BJ (cell line): ENCODE data around the gene GPA33. TPM values are rescaled to one million over a fixed set of nuclear protein-coding genes. Genes with fewer than 3 reads are reported as not detected.

Experiments
- CTCF ChIA-PET: fragments of 350-600 bp; formaldehyde crosslinking; extraction: SDS; loops from one replicate; lab custom pipeline; 2021; ENCODE audit warnings: antibody characterized with exemption, inconsistent platforms; lab: Yijun Ruan, JAX
- POLR2A ChIA-PET: fragments of 300-600 bp; sonication (Branson Sonifier 250); formaldehyde crosslinking; extraction: SDS; loops from one replicate; lab custom pipeline; 2021; ENCODE audit warnings: antibody characterized with exemption; lab: Charles Lee
- DNase-seq: peaks from one replicate; pipeline ENCODE4 v3.0.0-alpha.2; 2011; ENCODE audit warnings: low read depth
- H3K27me3 ChIP-seq: 2 replicates; pipeline ENCODE4 v1.6.0; 2011; ENCODE audit warnings: low read length; ENCODE audit not compliant: control insufficient read depth, insufficient read depth
- H3K36me3 ChIP-seq: 2 replicates; pipeline ENCODE4 v1.5.1; 2011; ENCODE audit warnings: low read length; ENCODE audit not compliant: control insufficient read depth, insufficient read depth
- H3K4me3 ChIP-seq: 2 replicates; pipeline ENCODE4 v1.5.1; 2011; ENCODE audit warnings: low read depth, mild to moderate bottlenecking, control low read depth, low read length
- CTCF ChIP-seq: IDR thresholded peaks from 2 replicates; pipeline ENCODE4 v1.5.1; 2011; ENCODE audit warnings: low read depth, mild to moderate bottlenecking, control low read depth, inconsistent platforms, low read length, moderate library complexity; ENCODE audit not compliant: insufficient read depth
- polyA plus RNA-seq: library from polyadenylated mRNA; depleted of rRNA; stranded (reverse); fragments of >200 nt; gene quantifications from 2 replicates; pipeline ENCODE4 v1.2.3, GENCODE V29; 2011

Gene GPA33
- polyA plus RNA-seq, 1 experiment, result not detected

GRCh38 chr1:167105271-167106118, 15.3 kb upstream of the GPA33 start:
- H3K27me3 ChIP-seq, result 0 out of 2 replicates have a peak, but pooled peaks cover 1% of the 10 kb centered on the region
- TF ChIP-seq CTCF, result no peak
- CTCF ChIA-PET, result no interaction called here
- no peak overlapping the region for H3K4me3 ChIP-seq
- POLR2A ChIA-PET, result no interaction called here
- DNase-seq, result no peak
- no peaks in the 10 kb centered on the region for H3K36me3 ChIP-seq

GRCh38 chr1:167104256-167104633, 14.1 kb upstream of the GPA33 start:
- Histone ChIP-seq H3K4me3 (no peak overlapping the region), H3K27me3 (0 out of 2 replicates have a peak, but pooled peaks cover 1% of the 10 kb centered on the region), H3K36me3 (no peaks in the 10 kb centered on the region)
- POLR2A ChIA-PET, result no interaction called here
- no peak for TF ChIP-seq CTCF
- CTCF ChIA-PET, result interaction anchor here (0.6 kb wide), 1 partner anchor 17 kb away, joined by 3 read pairs; no protein-coding TSS in a partner anchor
- no peak for DNase-seq

- ChIA-PET POLR2A (no interaction called here), CTCF (interaction anchor here (1.6 kb wide), 1 partner anchor 44 kb away, joined by 7 read pairs; no protein-coding TSS in a partner anchor)
- no peaks in the 10 kb centered on the region for H3K36me3 ChIP-seq
- DNase-seq, result no peak
- H3K27me3 ChIP-seq, result 0 out of 2 replicates have a peak, but pooled peaks cover 1% of the 10 kb centered on the region
- H3K4me3 ChIP-seq, result no peak overlapping the region
- no peak for TF ChIP-seq CTCF
Measured at GRCh38 chr1:167102906-167103573, 12.9 kb upstream of the GPA33 start.

- CTCF ChIA-PET, result interaction anchor here (1.6 kb wide), 1 partner anchor 43 kb away, joined by 7 read pairs; no protein-coding TSS in a partner anchor
- Histone ChIP-seq H3K4me3 (no peak overlapping the region), H3K27me3 (0 out of 2 replicates have a peak, but pooled peaks cover 1% of the 10 kb centered on the region), H3K36me3 (no peaks in the 10 kb centered on the region)
- TF ChIP-seq CTCF, result no peak
- no peak for DNase-seq
- POLR2A ChIA-PET, result no interaction called here
Measured at GRCh38 chr1:167101754-167102153, 11.6 kb upstream of the GPA33 start.

- no peak for TF ChIP-seq CTCF
- Histone ChIP-seq H3K27me3 (0 out of 2 replicates have a peak, but pooled peaks cover 1% of the 10 kb centered on the region), H3K4me3 (no peak overlapping the region), H3K36me3 (no peaks in the 10 kb centered on the region)
- no peak for DNase-seq
- ChIA-PET CTCF (no interaction called here), POLR2A (no interaction called here)
Measured at GRCh38 chr1:167100730-167101129, 10.6 kb upstream of the GPA33 start.
